ENCODE measurements around the gene CDK2. TPM values are rescaled to one million over a fixed set of nuclear protein-coding genes. Genes with fewer than 3 reads are reported as not detected.

The CDK2 gene
- polyA plus RNA-seq, 1 donor from 2014 or later, result 2.6 TPM

GRCh38 chr12:55934773-55935172 is 31.9 kb upstream of the CDK2 start:
- peaks cover 40% of the 10 kb centered on the region for H3K27me3 ChIP-seq (ENCODE audit: insufficient read depth, low read depth, low read length)
- no peak overlapping the region for H3K9ac ChIP-seq (ENCODE audit: low read length)
- H3K4me3 ChIP-seq (ENCODE audit: low read length), result no peak overlapping the region
- no peaks in the 10 kb centered on the region for H3K9me2 ChIP-seq (ENCODE audit: insufficient read depth, low read length)
- no peak overlapping the region for H3K27ac ChIP-seq (ENCODE audit: low read length)
- H2AFZ ChIP-seq (ENCODE audit: low read depth, low read length), result no peak overlapping the region
- H3K79me2 ChIP-seq (replicated peaks; ENCODE audit: insufficient read depth, low read length), result peaks cover 3% of the 10 kb centered on the region
- no peak for TF ChIP-seq CTCF (IDR thresholded peaks at IDR 0.05; ENCODE audit: poor library complexity, severe bottlenecking)
- no peak for TF ChIP-seq SMC3 (conservative IDR thresholded peaks at IDR 0.05; ENCODE audit: poor library complexity)
- no peak for TF ChIP-seq MXI1 (conservative IDR thresholded peaks at IDR 0.05; ENCODE audit: poor library complexity, severe bottlenecking)
- no peaks in the 10 kb centered on the region for H3K36me3 ChIP-seq (ENCODE audit: insufficient read depth, low read length)
- no peaks in the 10 kb centered on the region for H3F3A ChIP-seq (ENCODE audit: insufficient read depth, low read length, poor library complexity, severe bottlenecking)
- H3K4me2 ChIP-seq (ENCODE audit: low read length), result no peak overlapping the region
- H4K20me1 ChIP-seq (ENCODE audit: insufficient read depth), result no peaks in the 10 kb centered on the region
- H3K9me3 ChIP-seq (ENCODE audit: low read length), result no peaks in the 10 kb centered on the region

GRCh38 chr12:55935738-55936151 is 30.9 kb upstream of the CDK2 start:
- Histone ChIP-seq H2AFZ (ENCODE audit: low read depth, low read length) (no peak overlapping the region), H3K27ac (ENCODE audit: low read length) (no peak overlapping the region), H3K36me3 (ENCODE audit: insufficient read depth, low read length) (no peaks in the 10 kb centered on the region), H3K79me2 (replicated peaks; ENCODE audit: insufficient read depth, low read length) (no peaks in the 10 kb centered on the region), H3K4me3 (ENCODE audit: low read length) (no peak overlapping the region), H3K9ac (ENCODE audit: low read length) (no peak overlapping the region), H3K9me3 (ENCODE audit: low read length) (no peaks in the 10 kb centered on the region), H3K27me3 (ENCODE audit: insufficient read depth, low read depth, low read length) (peaks cover 40% of the 10 kb centered on the region), H3K4me2 (ENCODE audit: low read length) (no peak overlapping the region), H4K20me1 (ENCODE audit: insufficient read depth) (no peaks in the 10 kb centered on the region), H3F3A (ENCODE audit: insufficient read depth, low read length, poor library complexity, severe bottlenecking) (no peaks in the 10 kb centered on the region), H3K9me2 (ENCODE audit: insufficient read depth, low read length) (no peaks in the 10 kb centered on the region)
- TF ChIP-seq TAF1 (IDR thresholded peaks at IDR 0.05; ENCODE audit: low read depth) (no peak), POLR2AphosphoS5 (IDR thresholded peaks at IDR 0.05) (no peak), MXI1 (conservative IDR thresholded peaks at IDR 0.05; ENCODE audit: poor library complexity, severe bottlenecking) (no peak)

DNA sequence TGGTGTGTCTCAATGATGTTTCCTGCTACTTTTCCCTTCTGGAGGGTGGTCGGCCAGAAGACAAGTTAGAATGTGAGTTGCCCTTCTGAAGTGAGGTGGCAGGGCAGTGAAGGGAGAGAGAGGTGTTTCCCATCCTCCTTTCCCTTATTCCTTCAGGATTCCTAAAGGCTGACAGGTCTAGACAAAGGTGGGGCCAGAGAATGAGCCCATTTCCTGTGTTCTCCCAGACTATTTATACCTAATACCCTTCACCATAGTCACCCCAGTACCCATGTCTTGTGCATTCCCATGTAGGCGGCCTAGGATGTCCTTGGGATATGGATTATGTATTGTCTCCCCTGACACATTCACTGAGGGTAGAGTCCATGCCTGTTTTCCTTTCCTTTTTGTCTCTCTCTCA is 28.6 kb upstream of the CDK2 start:
- Histone ChIP-seq H2AFZ (ENCODE audit: low read depth, low read length) (no peak overlapping the region), H3K4me2 (ENCODE audit: low read length) (no peak overlapping the region), H3K9me3 (ENCODE audit: low read length) (no peaks in the 10 kb centered on the region), H3K79me2 (replicated peaks; ENCODE audit: insufficient read depth, low read length) (no peaks in the 10 kb centered on the region), H3K27ac (ENCODE audit: low read length) (no peak overlapping the region), H3K9me2 (ENCODE audit: insufficient read depth, low read length) (no peaks in the 10 kb centered on the region), H3F3A (ENCODE audit: insufficient read depth, low read length, poor library complexity, severe bottlenecking) (no peaks in the 10 kb centered on the region), H3K36me3 (ENCODE audit: insufficient read depth, low read length) (no peaks in the 10 kb centered on the region), H3K9ac (ENCODE audit: low read length) (no peak overlapping the region), H4K20me1 (ENCODE audit: insufficient read depth) (no peaks in the 10 kb centered on the region), H3K4me3 (ENCODE audit: low read length) (no peak overlapping the region), H3K27me3 (ENCODE audit: insufficient read depth, low read depth, low read length) (peaks cover 19% of the 10 kb centered on the region)
- TF ChIP-seq EZH2 (IDR thresholded peaks at IDR 0.05; ENCODE audit: borderline replicate concordance, insufficient read depth, low read length, poor library complexity, severe bottlenecking) (no peak), TAF1 (IDR thresholded peaks at IDR 0.05; ENCODE audit: low read depth) (no peak), CTCF (IDR thresholded peaks at IDR 0.05; ENCODE audit: poor library complexity, severe bottlenecking) (no peak), MXI1 (conservative IDR thresholded peaks at IDR 0.05; ENCODE audit: poor library complexity, severe bottlenecking) (no peak), RAD21 (conservative IDR thresholded peaks at IDR 0.05) (no peak), REST (IDR thresholded peaks at IDR 0.05; ENCODE audit: borderline replicate concordance) (no peak), EP300 (conservative IDR thresholded peaks at IDR 0.05; ENCODE audit: poor library complexity, severe bottlenecking) (no peak), POLR2AphosphoS5 (IDR thresholded peaks at IDR 0.05) (no peak), SMC3 (conservative IDR thresholded peaks at IDR 0.05; ENCODE audit: poor library complexity) (no peak)

Measured in neural cell (in vitro differentiated cells).